Neural cell (in vitro differentiated cells): ENCODE measurements around the gene PIP5K1B.

ENCODE experiments used
- EP300 ChIP-seq: fragments of 450-650 bp; conservative IDR thresholded peaks from 2 replicates; pipeline ENCODE4 v1.6.1; 2014; ENCODE audit warnings: antibody characterized with exemption, mild to moderate bottlenecking, moderate library complexity; ENCODE audit not compliant: poor library complexity, severe bottlenecking
- EZH2 ChIP-seq: fragments of 200-600, 300-800 bp; shearing (Covaris generic), sonication (generic); IDR thresholded peaks from 2 replicates; pipeline ENCODE4 v1.6.1; 2014; ENCODE audit warnings: antibody characterized with exemption, low read length, borderline replicate concordance, mild to moderate bottlenecking; ENCODE audit not compliant: insufficient read depth, poor library complexity, severe bottlenecking
- MXI1 ChIP-seq: fragments of 450-650 bp; conservative IDR thresholded peaks from 2 replicates; pipeline ENCODE4 v1.6.1; 2014; ENCODE audit warnings: antibody characterized with exemption, mild to moderate bottlenecking; ENCODE audit not compliant: poor library complexity, severe bottlenecking
- TF ChIP-seq, protein P1 (sequence below): fragments of 450-650 bp; IDR thresholded peaks from 2 replicates; pipeline ENCODE4 v1.5.1; 2014; ENCODE audit warnings: antibody characterized with exemption, mild to moderate bottlenecking, moderate library complexity; ENCODE audit not compliant: poor library complexity, severe bottlenecking

DNA sequence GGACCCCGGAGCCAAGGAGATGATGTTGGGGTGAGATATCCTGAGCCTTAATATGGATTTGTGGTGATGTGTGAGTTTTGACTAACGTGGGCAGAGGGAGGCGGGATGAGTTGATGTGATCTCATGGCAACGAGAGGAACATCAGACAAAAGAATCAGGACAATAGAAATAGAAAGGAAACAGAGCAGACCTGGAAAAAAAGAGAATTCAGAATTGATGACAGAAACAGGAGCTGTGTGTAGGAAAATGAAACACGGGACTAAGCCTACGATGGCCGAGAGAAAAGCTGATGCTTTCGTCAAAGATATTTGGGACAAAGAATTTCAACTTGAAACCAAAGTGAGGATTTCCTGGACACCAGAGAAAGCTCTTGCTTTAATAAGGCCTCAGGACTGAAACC lies 298.0 kb downstream of the PIP5K1B start:
- TF ChIP-seq, protein P1, sequence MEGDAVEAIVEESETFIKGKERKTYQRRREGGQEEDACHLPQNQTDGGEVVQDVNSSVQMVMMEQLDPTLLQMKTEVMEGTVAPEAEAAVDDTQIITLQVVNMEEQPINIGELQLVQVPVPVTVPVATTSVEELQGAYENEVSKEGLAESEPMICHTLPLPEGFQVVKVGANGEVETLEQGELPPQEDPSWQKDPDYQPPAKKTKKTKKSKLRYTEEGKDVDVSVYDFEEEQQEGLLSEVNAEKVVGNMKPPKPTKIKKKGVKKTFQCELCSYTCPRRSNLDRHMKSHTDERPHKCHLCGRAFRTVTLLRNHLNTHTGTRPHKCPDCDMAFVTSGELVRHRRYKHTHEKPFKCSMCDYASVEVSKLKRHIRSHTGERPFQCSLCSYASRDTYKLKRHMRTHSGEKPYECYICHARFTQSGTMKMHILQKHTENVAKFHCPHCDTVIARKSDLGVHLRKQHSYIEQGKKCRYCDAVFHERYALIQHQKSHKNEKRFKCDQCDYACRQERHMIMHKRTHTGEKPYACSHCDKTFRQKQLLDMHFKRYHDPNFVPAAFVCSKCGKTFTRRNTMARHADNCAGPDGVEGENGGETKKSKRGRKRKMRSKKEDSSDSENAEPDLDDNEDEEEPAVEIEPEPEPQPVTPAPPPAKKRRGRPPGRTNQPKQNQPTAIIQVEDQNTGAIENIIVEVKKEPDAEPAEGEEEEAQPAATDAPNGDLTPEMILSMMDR = no peak
- TF ChIP-seq EZH2 (no peak), MXI1 (no peak), EP300 (no peak)
